ENCODE results near the gene MRPL30.

DNA sequence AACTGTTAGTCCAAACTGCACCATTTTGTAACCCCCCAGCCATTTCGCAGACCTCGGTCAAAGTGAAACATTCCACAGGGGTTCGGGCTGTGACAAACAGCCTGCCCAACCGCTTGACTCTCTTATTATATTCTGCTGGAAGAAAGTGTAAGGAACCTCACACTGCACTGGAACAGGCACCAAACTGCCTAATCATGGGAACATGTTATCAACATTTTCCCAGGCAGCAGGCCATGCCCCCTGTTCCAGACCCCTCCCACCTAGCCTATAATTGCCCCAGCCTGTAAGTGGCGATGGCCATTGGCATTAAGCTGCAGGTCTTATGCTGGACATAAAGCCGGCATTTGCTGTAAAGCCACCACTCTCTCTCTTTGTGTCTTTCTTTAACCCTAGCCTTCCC lies 57.6 kb downstream of the MRPL30 start:
- TF ChIP-seq, protein P1, sequence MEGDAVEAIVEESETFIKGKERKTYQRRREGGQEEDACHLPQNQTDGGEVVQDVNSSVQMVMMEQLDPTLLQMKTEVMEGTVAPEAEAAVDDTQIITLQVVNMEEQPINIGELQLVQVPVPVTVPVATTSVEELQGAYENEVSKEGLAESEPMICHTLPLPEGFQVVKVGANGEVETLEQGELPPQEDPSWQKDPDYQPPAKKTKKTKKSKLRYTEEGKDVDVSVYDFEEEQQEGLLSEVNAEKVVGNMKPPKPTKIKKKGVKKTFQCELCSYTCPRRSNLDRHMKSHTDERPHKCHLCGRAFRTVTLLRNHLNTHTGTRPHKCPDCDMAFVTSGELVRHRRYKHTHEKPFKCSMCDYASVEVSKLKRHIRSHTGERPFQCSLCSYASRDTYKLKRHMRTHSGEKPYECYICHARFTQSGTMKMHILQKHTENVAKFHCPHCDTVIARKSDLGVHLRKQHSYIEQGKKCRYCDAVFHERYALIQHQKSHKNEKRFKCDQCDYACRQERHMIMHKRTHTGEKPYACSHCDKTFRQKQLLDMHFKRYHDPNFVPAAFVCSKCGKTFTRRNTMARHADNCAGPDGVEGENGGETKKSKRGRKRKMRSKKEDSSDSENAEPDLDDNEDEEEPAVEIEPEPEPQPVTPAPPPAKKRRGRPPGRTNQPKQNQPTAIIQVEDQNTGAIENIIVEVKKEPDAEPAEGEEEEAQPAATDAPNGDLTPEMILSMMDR (IDR thresholded peaks at IDR 0.05) = no peak
- TF ChIP-seq POLR2AphosphoS5 (IDR thresholded peaks at IDR 0.05) (no peak), POLR2A (IDR thresholded peaks at IDR 0.05) (no peak), EP300 (IDR thresholded peaks at IDR 0.05) (no peak)
